Activated T-cell treated with anti-CD3 and anti-CD28 coated beads for 48 hours (primary cell): ENCODE data around the gene ZBTB20.

ENCODE experiments used
- DNase-seq: peaks from one replicate; pipeline ENCODE4 v3.0.0-alpha.2; 2020; ENCODE audit warnings: low read depth

The ZBTB20 gene

GRCh38 chr3:114872050-114872449 lies 275.0 kb downstream of the ZBTB20 start:
- no peak for DNase-seq

- DNase-seq: no peak
Observed at GRCh38 chr3:114867835-114868503, 279.1 kb downstream of the ZBTB20 start.

- DNase-seq: no peak
Observed at GRCh38 chr3:114867359-114867758, 279.7 kb downstream of the ZBTB20 start.

GRCh38 chr3:114866430-114866829 lies 280.7 kb downstream of the ZBTB20 start:
- no peak for DNase-seq

GRCh38 chr3:114864970-114865369 lies 282.1 kb downstream of the ZBTB20 start:
- no peak for DNase-seq

- DNase-seq: no peak
Observed at GRCh38 chr3:114863848-114864247, 283.2 kb downstream of the ZBTB20 start.

- no peak for DNase-seq
Observed at GRCh38 chr3:114861666-114862065, 285.4 kb downstream of the ZBTB20 start.

GRCh38 chr3:114860531-114860930 lies 286.6 kb downstream of the ZBTB20 start:
- DNase-seq: no peak

GRCh38 chr3:114858329-114858728 lies 288.8 kb downstream of the ZBTB20 start:
- no peak for DNase-seq

- DNase-seq: no peak
Observed at GRCh38 chr3:114857299-114857701, 289.8 kb downstream of the ZBTB20 start.

GRCh38 chr3:114856835-114857234 lies 290.3 kb downstream of the ZBTB20 start:
- DNase-seq: no peak

- DNase-seq: no peak
Observed at GRCh38 chr3:114855839-114856238, 291.2 kb downstream of the ZBTB20 start.

- DNase-seq: no peak
Observed at GRCh38 chr3:114852966-114853365, 294.1 kb downstream of the ZBTB20 start.

- DNase-seq: no peak
Observed at GRCh38 chr3:114850898-114851297, 296.2 kb downstream of the ZBTB20 start.

- DNase-seq: no peak
Observed at GRCh38 chr3:114848643-114849350, 298.3 kb downstream of the ZBTB20 start.

GRCh38 chr3:114848082-114848481 lies 299.0 kb downstream of the ZBTB20 start:
- no peak for DNase-seq

- no peak for DNase-seq
Observed at GRCh38 chr3:114847564-114847963, 299.5 kb downstream of the ZBTB20 start.

- DNase-seq: no peak
Observed at GRCh38 chr3:114846779-114847178, 300.3 kb downstream of the ZBTB20 start.

- DNase-seq: no peak
Observed at GRCh38 chr3:114846252-114846651, 300.8 kb downstream of the ZBTB20 start.

GRCh38 chr3:114841515-114841914 lies 305.6 kb downstream of the ZBTB20 start:
- no peak for DNase-seq

- DNase-seq: no peak
Observed at GRCh38 chr3:114839476-114839875, 307.6 kb downstream of the ZBTB20 start.

GRCh38 chr3:114838025-114838424 lies 309.1 kb downstream of the ZBTB20 start:
- no peak for DNase-seq

- no peak for DNase-seq
Observed at GRCh38 chr3:114834175-114834940, 312.7 kb downstream of the ZBTB20 start.
